NCI-H146 treated with DMSO at 0.1 percent for 48 hours (cell line): ENCODE measurements around the gene ARFGAP3.
A peak's percentile ranks its signal among the peaks of the same experiment; 100 is the strongest.

Experiments
- DNase-seq: peaks from one replicate; lab custom pipeline; 2025; ENCODE audit not compliant: unreplicated experiment; lab: John Stamatoyannopoulos, UW

Gene ARFGAP3

DNA sequence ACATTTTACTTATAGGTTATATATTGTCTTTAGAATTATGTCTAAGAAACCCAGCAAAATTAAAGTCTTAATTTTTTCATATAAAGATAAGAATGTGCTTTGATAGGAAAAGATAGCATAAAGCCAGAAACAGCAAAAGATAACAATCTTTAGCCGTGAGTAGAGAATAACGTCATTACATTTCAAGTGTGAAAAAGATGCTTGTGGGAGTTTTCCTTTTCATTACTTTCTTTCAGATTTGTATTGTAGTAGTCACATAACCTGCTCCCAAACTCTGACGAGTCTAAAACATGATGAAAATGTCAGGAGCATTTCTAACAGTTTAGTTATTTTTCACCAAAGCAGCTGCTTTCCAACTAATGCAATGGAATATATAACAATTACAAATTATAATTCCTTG lies 31.3 kb downstream of the ARFGAP3 start:
- no peak for DNase-seq

DNA sequence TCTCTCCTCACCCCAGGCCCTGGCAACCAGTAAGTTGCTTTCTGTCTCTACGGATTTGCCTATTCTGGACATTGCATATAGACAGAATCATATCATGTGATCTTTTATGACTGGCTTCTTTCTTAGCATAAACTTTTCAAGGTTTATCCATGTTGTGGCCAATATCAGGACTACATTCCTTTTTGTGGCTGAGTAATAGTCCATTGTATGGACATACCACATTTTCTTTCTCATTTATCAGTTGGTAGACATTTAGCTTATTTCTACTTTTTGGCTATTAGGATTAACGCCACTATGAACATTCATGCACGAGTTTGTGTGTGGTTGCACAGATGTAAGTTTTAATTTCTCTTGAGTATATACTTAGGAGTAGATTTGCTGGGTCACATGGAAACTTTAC lies 35.7 kb downstream of the ARFGAP3 start:
- DNase-seq: no peak

GRCh38 chr22:42820045-42820763 lies 36.9 kb downstream of the ARFGAP3 start:
- no peak for DNase-seq

DNA sequence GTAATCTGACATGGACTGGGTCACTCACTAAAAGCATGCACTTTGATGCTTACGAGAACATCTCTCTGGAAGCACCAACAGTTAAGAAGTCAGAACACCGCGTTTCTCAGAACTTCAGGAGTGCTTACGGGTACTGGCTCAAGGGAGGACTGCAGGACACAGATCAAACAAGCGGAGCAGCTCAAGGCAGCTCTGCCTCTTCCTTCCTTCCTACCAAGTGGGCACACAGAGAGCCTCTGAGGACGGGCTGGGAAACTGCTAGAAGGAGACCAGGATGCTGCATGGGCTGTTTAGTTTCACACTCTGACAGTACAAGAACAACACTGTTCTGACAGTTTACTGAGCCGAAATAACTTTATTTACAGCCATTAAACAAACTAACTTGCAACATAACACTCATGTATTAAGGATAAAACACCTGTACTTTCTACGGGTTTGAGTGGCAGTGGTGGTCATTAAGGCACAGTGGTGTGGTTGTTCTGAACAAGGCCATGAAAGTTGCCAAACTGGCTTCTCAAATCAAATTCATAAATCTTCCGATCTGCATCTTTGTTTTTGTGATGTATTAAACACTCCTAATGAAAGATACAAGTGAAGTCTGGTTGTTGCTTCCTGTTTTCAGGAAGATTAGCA lies 37.5 kb downstream of the ARFGAP3 start:
- no peak for DNase-seq

DNA sequence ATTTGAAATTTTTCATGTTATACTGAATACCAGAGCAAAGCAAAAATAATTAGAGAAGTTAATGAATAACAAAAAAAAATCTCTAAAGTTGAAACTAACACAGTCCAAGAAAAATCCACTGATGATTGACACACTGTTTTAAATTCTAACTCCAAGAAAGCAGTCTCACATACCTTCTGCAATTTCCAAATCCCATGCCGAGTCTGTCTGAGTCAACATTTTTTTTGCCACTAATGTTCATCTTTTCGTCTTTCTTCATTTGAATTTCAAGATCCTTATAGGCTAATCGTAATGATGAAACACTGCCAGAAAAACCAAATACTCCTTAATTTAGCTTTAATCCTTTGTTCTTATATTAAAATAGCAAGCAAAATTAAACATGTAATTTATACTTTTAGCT lies 39.5 kb downstream of the ARFGAP3 start:
- no peak for DNase-seq

DNA sequence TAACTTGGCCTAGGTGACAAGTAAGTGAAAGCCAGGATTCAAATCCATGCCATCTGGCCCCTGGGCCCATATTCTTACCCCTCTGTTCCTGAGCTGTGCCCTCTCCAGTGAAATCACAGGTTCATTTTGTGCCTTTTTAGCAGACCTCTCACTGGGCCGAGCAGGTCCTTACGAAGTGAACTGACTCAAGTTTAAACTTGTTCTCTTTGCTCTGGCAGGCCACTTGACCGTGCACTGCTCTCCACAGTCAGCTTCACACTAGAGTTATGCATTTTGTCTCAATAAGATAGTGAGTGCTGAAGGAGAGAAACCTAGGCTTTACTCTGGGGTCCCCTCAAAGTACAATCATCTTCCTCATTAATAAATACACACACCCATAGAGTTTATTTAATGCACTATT lies 40.7 kb downstream of the ARFGAP3 start:
- DNase-seq: no peak

DNA sequence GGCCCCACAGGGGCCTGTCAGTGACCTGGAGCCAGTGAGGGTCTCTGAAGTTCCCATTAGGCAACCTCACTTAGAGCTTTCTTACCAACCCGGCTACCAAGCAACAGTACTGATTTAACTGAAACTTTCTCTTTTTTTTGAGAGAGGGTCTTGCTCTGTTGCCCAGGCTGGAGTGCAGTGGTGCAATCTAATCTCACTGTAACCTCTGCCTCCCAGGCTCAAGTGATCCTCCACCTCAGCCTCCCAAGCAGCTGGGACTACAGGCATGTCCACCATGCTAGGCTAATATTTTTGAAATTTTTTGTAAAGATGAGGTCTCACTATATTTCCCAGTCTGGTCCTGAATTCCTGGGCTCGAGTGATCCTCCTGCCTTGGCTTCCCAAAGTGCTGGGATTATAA lies 42.5 kb downstream of the ARFGAP3 start:
- DNase-seq: no peak

DNA sequence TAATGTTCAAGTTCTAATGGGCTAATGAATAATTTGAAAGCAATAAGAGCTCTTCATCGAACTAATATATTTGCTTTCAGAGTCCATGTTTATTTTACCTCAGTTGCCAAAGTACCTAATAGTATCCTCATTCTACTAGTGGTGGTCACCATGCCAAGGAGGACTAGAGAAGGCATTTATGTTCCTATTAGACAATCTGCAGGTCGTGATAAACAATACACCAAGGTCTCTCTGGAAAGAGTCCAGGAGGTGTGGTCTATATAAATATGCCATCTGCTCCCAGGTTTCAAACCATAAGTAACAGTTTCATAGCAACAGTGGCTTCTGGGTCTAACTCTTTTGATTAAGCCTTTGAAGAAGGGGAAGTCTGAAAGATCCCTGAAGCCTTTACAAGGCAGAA lies 42.9 kb downstream of the ARFGAP3 start:
- peak; percentile 0 for DNase-seq

DNA sequence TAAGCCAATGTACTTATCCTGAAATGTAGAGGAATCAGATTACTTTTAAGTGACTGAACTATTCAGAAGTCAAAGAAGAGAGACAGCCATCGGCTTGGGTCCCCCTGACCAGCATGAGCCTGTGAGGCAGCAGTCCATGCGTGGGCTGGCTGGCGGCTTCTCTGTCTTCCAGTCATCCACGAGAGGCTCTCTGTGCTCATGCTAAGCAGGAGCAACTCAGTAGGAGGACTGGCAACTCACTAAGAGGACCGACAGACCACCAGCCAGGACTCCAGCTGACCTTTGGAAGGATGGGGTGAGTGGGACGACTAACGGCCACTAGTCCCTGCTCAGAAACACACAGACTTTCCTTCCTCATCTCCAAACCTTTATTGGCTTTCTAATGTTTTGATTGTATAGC lies 43.6 kb downstream of the ARFGAP3 start:
- no peak for DNase-seq

GRCh38 chr22:42811459-42811858 lies 45.6 kb downstream of the ARFGAP3 start:
- DNase-seq: peak; percentile 73

DNA sequence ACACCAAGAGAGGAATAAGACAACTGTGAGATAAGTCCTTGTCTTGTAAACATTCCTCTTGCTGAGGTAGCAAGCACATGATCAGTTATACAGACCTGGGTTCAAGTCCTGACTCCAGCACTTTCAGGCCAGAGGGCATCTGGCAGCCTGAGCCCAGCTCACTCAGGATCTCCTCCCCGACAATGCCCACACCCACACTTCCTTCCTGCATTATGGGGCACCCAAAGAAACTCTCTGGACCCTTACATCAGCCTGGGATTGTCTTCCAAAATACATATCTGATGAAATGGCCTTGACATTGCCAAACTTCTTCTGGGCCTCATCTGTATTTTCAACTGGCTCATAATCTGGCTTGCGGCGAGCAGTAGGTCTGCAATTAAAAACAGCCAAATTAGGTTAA lies 48.6 kb downstream of the ARFGAP3 start:
- DNase-seq: no peak

- DNase-seq: no peak
These were observed 49.9 kb downstream of the ARFGAP3 start for GRCh38 chr22:42807185-42807584.

- DNase-seq: no peak
These were observed 50.9 kb downstream of the ARFGAP3 start for GRCh38 chr22:42805998-42806830.

DNA sequence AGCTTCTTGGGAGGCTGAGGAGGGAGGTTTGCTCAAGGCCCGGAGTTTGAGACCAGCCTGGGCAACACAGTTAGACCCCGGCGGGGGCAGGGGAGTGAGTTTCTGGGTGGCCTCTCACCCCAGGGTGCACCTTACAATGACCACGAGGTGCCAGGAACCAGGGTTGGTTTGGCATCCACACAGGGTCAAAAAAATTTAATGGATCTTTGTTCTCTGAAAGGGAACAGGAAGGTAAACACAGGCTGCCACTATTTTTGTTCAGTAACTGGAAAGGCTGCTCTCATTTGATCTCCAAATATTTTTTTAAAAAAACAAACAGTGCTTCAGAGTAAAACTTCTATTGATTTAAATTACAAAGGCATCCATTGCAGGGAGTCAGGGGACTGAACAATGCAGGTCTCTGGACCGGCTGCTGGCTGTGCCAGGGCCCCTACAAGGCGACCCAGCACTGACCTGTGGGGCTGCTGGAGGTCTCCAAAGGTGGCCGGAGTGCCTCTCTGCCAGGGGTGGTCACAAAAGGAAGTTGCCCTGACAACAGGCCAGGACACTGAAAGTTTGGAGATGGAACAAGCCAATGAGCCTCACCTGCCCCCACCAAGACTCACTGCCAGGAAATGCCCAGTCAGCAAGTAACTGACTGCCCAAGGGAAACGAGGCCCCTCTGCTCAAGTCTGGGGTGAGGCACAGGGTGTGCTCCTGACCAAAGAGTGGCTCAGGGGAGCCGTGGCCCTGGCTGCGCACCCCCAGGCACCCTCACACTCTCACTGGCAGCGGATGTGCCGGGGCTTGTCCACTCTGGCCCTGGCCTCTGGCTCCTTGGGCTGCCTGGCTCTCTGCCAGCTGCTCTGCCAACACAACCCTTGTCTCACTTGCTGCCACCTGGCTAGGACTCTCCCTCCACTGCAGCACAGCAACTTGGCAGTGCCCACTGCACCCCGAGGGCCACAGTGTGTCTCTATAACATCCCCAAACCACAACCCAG lies 51.8 kb downstream of the ARFGAP3 start:
- DNase-seq: peak; percentile 51

DNA sequence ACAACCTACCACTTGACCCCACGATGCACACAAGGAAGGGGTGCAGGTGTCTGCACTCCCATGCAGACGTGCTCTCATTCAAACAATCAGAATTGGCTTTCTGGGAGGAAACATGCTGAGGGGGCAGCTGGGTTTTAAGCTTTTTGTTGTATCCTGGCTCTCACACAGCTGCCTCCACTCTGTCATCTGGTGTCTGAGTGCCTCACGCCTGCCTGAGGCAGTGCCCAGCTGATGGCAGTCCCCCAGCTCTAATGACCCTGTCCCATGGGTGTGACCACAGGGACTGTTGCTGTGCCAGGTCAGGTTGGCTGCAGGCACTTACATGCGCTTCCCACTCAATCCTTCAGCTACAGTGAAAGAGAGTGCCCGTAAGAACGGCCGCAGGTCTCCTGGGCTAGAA lies 53.7 kb downstream of the ARFGAP3 start:
- peak; percentile 19 for DNase-seq

GRCh38 chr22:42801252-42802080 lies 55.6 kb downstream of the ARFGAP3 start:
- DNase-seq: no peak

DNA sequence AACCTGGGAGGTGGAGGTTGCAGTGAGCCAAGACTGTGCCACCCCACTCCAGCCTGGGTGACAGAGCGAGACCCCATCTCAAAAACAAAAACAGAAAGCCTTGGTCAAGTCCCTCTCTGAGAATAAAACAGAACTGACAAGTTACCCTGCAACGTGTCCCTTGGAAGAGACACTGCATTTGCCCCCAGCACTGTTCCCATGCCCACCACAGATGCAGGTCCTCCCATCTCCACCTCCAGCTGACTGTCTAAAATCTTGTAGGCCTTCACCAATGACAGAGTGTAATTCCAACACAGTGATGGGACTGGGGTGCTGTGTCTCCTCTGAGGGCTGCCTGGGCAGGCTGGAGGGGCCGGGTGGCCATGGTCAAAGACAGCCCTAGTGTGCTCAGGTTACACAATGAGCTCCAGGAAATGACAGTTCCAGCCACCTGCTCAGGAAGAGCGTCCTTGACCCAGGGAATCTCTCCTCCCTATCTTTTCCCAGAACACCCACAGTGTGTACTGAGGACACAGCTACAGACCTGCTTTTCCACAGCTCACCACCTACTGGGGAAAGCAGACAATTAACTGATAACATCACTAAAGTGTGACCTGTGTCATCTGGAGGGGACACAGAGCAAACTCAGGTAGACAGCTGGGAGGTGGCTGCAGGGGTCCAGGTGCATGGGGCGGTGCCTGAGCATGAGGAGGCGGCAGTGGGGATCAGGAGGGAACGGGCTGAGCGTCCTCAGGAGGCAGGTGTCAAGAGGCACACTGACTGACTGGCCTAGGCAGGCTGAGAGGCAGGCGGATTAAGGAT lies 56.4 kb downstream of the ARFGAP3 start:
- peak; percentile 93 for DNase-seq

DNA sequence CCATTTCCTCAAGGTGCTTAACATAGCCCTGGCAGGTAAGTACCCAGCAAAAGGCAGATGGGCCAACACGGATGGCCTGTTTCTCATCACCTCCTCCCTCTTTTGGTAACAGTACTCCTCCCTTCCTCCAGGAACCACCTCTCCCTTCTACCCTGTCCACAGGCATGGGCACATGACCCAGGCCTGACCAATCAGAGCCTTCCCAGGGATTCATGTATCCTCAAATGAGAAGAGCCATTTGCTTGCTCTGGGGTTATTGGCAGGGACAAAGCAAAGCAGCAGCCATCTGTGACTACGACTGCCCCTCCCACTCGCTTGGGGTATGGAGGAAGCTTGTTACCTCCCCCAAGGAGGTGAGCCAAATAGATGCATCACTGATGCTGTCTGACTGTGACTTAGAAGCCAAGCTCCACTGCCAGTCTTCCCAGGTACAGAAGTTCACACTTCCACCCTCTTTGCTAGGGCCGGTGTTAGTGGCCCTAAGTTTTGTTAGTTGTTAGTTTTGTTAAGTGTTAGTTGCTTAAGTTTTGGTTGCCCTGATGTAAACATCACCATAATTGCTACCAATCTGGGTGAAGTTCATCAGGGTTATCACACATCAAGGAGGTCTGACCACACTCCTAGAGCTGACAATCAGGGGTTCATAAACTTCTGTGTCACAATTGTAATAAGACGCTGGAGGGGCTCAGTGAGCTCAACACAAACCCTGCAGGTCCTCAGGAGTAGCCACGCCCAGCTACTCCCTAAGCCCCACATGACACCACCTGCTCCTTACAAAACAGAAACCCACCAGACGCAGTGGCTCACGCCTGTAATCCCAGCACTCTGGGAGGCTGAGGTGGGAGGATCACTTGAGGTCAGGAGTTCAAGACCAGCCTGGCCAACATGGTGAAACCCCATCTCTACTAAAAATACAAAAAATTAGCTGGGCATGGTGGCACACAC lies 57.3 kb downstream of the ARFGAP3 start:
- DNase-seq: no peak
